A549 (cell line): Measurements from ENCODE around the gene IGF2.

Experiments
- ATOH8 ChIP-seq: fragments of 250-450 bp; sonication (Bioruptor Pico); IDR thresholded peaks from 2 replicates; pipeline ENCODE4 v1.5.0; 2020; ENCODE audit warnings: low read depth, mild to moderate bottlenecking, moderate library complexity
- CHD4 ChIP-seq: fragments of 200-600 bp; sonication (generic); IDR thresholded peaks from 2 replicates; pipeline ENCODE4 v1.6.1; 2016; ENCODE audit warnings: antibody characterized with exemption, mild to moderate bottlenecking, borderline replicate concordance
- CTCF ChIP-seq: fragments of >200 bp; sonication (Bioruptor Twin); formaldehyde crosslinking; IDR thresholded peaks from 3 replicates; pipeline ENCODE4 v1.5.1; 2016
- EP300 ChIP-seq, 2 experiments: fragments of >200 bp; sonication (Bioruptor Twin); formaldehyde crosslinking; IDR thresholded peaks; 2 replicates in 1 of 2; 3 replicates in 1 of 2; pipeline ENCODE4 v1.6.1; 2016 to 2017
- MAX ChIP-seq: IDR thresholded peaks from 2 replicates; pipeline ENCODE4 v1.6.1; 2012
- MAZ ChIP-seq: fragments of 150-350 bp; IDR thresholded peaks from 2 replicates; pipeline ENCODE4 v1.6.1; 2014; ENCODE audit warnings: antibody characterized with exemption, low read depth, low read length, borderline replicate concordance
- NFE2L2 ChIP-seq: fragments of 150-350 bp; conservative IDR thresholded peaks from 2 replicates; pipeline ENCODE4 v1.6.1; 2014; ENCODE audit warnings: low read length
- PHF8 ChIP-seq: fragments of 200-600 bp; sonication (generic); IDR thresholded peaks from 2 replicates; pipeline ENCODE4 v1.6.1; 2016; ENCODE audit warnings: low read depth, mild to moderate bottlenecking, antibody characterized with exemption, moderate library complexity, borderline replicate concordance
- POLR2A ChIP-seq: IDR thresholded peaks from 2 replicates; pipeline ENCODE4 v1.6.1; 2012; ENCODE audit warnings: mild to moderate bottlenecking, low read length
- RFX5 ChIP-seq: fragments of 450-650 bp; IDR thresholded peaks from 2 replicates; pipeline ENCODE4 v1.7.1; 2014; ENCODE audit warnings: antibody characterized with exemption, mild to moderate bottlenecking, moderate library complexity
- TFCP2L1 ChIP-seq: fragments of 250-450 bp; sonication (Bioruptor Pico); IDR thresholded peaks from 2 replicates; pipeline ENCODE4 v1.5.0; 2021; ENCODE audit warnings: mild to moderate bottlenecking
- ZSCAN20 ChIP-seq: fragments of 250-450 bp; sonication (Bioruptor Pico); IDR thresholded peaks from 2 replicates; pipeline ENCODE4 v1.8.0; 2022; ENCODE audit warnings: mild to moderate bottlenecking, moderate library complexity

GRCh38 chr11:2182075-2182474, 42.9 kb upstream of the IGF2 start:
- TF ChIP-seq ATOH8 (CRISPR knock-in tag) = no peak
- TF ChIP-seq PHF8 = no peak
- TF ChIP-seq CHD4 = no peak
- TF ChIP-seq EP300 (IDR thresholded peaks at IDR 0.05) = no peak
- TF ChIP-seq RFX5 = no peak
- TF ChIP-seq CTCF = no peak
- TF ChIP-seq NFE2L2 = no peak
- no peak for TF ChIP-seq ZSCAN20
- no peak for TF ChIP-seq MAZ
- TF ChIP-seq MAX = no peak
- TF ChIP-seq POLR2A = no peak
- no peak for TF ChIP-seq TFCP2L1 (CRISPR knock-in tag)
